Uterus (tissue), 4 donors: ENCODE results near the gene PXMP4. TPM values are rescaled to one million over a fixed set of nuclear protein-coding genes. Genes with fewer than 3 reads are reported as not detected.

Experiments used
- DNase-seq, 2 donors: peaks; one replicate each; pipeline ENCODE4 v3.0.0-alpha.2; 2019 to 2020
- H3K27ac ChIP-seq, 2 donors: fragments of 200-600 bp; sonication (generic); 1 replicate in 1 of 2; 2 replicates in 1 of 2; pipeline ENCODE4 v1.5.1; 2016 to 2018
- H3K27me3 ChIP-seq, 2 donors: fragments of 200-600 bp; sonication (generic); one replicate each; pipeline ENCODE4 v1.5.1; 2018 to 2019; ENCODE audit warnings: control low read depth in 1 of 2
- H3K36me3 ChIP-seq, 2 donors: fragments of 200-600 bp; sonication (generic); one replicate each; pipeline ENCODE4 v1.5.1; 2019; ENCODE audit warnings: control low read depth in 1 of 2
- H3K4me1 ChIP-seq, 2 donors: fragments of 200-600 bp; sonication (generic); one replicate each; pipeline ENCODE4 v1.5.1; 2018 to 2019; ENCODE audit warnings: control low read depth in 1 of 2
- H3K4me3 ChIP-seq, 2 donors: fragments of 200-600 bp; sonication (generic); 1 replicate in 1 of 2; 2 replicates in 1 of 2; pipeline ENCODE4 v1.5.1; 2018 to 2019; ENCODE audit warnings: mild to moderate bottlenecking in 1 of 2
- H3K9me3 ChIP-seq, 2 donors: fragments of 200-600 bp; sonication (generic); one replicate each; pipeline ENCODE4 v1.5.1; 2019; ENCODE audit warnings: control low read depth in 1 of 2
- POLR2A ChIP-seq, 2 donors: fragments of 450-650 bp; IDR thresholded peaks; one replicate each; pipeline ENCODE4 v1.6.1; 2016; ENCODE audit warnings: antibody characterized with exemption in 2 of 2, mild to moderate bottlenecking in 1 of 2, moderate library complexity in 1 of 2
- intact Hi-C: fragments of 100-400 bp; cut with DNase I; formaldehyde crosslinking; loops from one replicate; pipeline ENCODE4 v1.15.1; 2023; ENCODE audit warnings: low total_unique reads
- total RNA-seq, 4 donors: library from RNA; depleted of rRNA in 3 of 4; stranded (reverse); fragments of >200 nt in 3 of 4; gene quantifications; one replicate each; pipeline versions ENCODE4 v1.1.0 to v1.2.4, GENCODE V29; 2014 to 2023
- TF ChIP-seq, protein P1 (sequence below), 4 experiments: fragments of 200-600 bp in 2 of 4; fragments of 450-650 bp in 2 of 4; sonication (generic) in 2 of 4; IDR thresholded peaks; one replicate each; pipeline ENCODE4 v1.5.1; 2016 to 2019; ENCODE audit warnings: antibody characterized with exemption in 4 of 4, mild to moderate bottlenecking in 2 of 4, moderate library complexity in 1 of 4
- donor health status: DM: yes; HTN: yes; CAD: no.

The PXMP4 gene, protein sequence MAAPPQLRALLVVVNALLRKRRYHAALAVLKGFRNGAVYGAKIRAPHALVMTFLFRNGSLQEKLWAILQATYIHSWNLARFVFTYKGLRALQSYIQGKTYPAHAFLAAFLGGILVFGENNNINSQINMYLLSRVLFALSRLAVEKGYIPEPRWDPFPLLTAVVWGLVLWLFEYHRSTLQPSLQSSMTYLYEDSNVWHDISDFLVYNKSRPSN
- 10 to 100 TPM in 2 of 4 donors, 1 to 10 TPM in 2; 1.8 to 13.8 (median 10.7) TPM for total RNA-seq

DNA sequence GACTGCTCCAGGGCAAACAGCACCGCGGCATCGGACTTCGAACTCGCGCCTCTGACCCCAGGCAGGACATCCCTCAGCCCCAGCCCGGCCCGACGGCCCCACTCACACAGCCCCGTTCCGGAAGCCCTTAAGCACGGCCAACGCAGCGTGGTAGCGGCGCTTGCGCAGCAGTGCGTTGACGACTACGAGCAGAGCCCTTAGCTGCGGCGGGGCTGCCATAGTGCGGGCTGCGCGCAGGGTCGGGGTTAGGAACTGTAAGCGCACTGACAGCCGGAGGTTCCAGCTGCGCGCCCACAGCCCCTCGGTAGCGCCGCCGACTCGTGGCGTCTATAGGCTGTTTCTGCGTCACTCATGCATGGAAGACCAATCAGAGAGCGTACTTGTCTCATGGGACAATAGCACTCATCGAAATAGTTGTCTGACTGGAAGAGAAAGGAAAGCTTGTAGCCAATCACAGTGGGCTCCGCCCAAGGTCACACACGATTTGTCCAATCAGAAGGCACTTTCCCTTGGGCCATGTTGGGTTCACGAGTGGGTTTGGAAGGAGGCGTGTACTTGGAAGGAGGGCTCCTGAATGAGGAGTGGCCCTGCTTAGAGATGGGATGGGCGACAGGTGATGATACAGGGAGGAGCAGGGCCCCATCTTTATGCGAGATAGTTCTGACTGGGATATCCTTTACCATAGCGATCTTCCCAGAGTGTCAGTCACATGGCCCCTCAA is at the start of gene PXMP4:
Gene PXMP4 (minus strand): TSS at position 322 of the 721 bp plus-strand sequence. CDS start 103 bp downstream, at position 219.
- Histone ChIP-seq H3K36me3 (no peaks in the 10 kb centered on the region), H3K27ac (peak within 1 kb of the TSS; percentile 61 to 80), H3K4me1 (no peaks in the 10 kb centered on the region), H3K9me3 (no peaks in the 10 kb centered on the region), H3K27me3 (no peaks in the 10 kb centered on the region), H3K4me3 (peak within 1 kb of the TSS; percentile 70 to 82)
- peak; percentile 93 for DNase-seq
- intact Hi-C loops = no loop called here
- TF ChIP-seq, protein P1, sequence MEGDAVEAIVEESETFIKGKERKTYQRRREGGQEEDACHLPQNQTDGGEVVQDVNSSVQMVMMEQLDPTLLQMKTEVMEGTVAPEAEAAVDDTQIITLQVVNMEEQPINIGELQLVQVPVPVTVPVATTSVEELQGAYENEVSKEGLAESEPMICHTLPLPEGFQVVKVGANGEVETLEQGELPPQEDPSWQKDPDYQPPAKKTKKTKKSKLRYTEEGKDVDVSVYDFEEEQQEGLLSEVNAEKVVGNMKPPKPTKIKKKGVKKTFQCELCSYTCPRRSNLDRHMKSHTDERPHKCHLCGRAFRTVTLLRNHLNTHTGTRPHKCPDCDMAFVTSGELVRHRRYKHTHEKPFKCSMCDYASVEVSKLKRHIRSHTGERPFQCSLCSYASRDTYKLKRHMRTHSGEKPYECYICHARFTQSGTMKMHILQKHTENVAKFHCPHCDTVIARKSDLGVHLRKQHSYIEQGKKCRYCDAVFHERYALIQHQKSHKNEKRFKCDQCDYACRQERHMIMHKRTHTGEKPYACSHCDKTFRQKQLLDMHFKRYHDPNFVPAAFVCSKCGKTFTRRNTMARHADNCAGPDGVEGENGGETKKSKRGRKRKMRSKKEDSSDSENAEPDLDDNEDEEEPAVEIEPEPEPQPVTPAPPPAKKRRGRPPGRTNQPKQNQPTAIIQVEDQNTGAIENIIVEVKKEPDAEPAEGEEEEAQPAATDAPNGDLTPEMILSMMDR (IDR thresholded peaks at IDR 0.05) = peak in 1 of 4 experiments; percentile 41
- peak in 1 of 2 donors; percentile 21 for TF ChIP-seq POLR2A (IDR thresholded peaks at IDR 0.05)

DNA sequence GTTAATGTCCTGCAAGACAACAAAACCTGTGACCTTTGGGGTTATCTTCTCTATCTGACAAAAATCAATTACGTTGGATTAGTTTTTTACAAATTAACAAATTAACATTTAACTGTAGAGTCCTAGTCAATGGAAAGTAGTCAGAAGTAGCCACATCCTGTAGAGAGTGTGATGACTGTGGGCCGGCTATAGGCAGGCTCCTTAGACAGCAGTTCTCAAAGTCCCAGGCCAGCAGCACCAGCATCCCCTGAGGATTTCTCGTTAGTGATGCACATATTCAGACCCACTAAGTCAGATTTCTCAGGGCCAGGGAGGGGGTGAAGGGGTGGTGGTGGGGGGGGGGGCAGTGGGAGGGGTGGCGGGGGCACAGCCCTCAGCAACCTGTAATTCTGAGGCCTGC is 48.9 kb upstream of the PXMP4 start:
- DNase-seq = no peak
- no peak overlapping the region for H3K27ac ChIP-seq

DNA sequence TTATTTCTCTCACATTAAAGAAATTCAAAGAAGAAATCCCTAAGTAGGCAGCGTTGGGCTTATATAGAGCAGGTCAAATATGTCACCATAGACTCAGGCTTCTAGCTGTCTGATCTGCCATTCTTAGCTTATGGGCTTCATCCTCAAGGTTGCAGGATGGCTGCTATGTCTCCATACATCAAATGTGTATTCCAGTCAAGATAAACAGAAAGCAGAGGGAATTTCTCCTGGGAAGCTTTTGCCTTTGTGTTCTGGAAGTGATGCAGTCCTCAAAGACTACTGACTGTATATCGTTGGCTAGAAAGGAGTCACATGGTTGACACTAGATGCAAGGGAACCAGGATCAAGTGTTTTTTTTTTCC is 47.6 kb upstream of the PXMP4 start:
- Histone ChIP-seq H3K27ac (no peak overlapping the region), H3K9me3 (no peaks in the 10 kb centered on the region), H3K36me3 (no peaks in the 10 kb centered on the region), H3K4me1 (no peaks in the 10 kb centered on the region), H3K27me3 (no peaks in the 10 kb centered on the region), H3K4me3 (no peak overlapping the region)
- TF ChIP-seq, protein P1 (IDR thresholded peaks at IDR 0.05) = no peak
- no peak for TF ChIP-seq POLR2A (IDR thresholded peaks at IDR 0.05)
- intact Hi-C loops = no loop called here
- no peak for DNase-seq

More for the DNA sequence above, 48.9 kb upstream of the PXMP4 start:
- Histone ChIP-seq H3K4me3 (no peak overlapping the region), H3K9me3 (no peaks in the 10 kb centered on the region), H3K4me1 (no peaks in the 10 kb centered on the region), H3K27me3 (no peaks in the 10 kb centered on the region), H3K36me3 (no peaks in the 10 kb centered on the region)
- TF ChIP-seq POLR2A (IDR thresholded peaks at IDR 0.05) = no peak
- TF ChIP-seq, protein P1 (IDR thresholded peaks at IDR 0.05) = no peak
- intact Hi-C loops = no loop called here

DNA sequence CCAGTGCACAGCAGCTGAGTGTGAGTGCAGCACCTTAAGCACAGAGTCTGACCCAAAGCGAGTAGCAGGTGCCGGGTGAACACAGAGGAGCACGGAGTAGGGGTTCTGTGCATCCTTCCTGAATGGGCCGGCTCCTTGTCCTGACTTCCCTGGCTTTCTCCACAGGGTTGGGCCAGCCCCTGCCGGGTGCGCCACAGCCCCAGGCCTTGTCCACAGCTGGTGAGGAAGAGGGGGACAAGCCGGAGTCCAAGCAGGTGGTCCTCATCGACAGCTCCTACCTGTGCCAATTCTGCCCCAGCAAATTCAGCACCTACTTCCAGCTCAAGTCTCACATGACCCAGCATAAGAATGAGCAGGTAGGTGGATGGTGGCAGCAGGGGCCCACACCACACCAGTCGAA is 46.6 kb upstream of the PXMP4 start:
- Histone ChIP-seq H3K4me3 (no peak overlapping the region), H3K4me1 (no peaks in the 10 kb centered on the region), H3K9me3 (no peaks in the 10 kb centered on the region), H3K36me3 (no peaks in the 10 kb centered on the region), H3K27me3 (no peaks in the 10 kb centered on the region), H3K27ac (no peak overlapping the region)
- DNase-seq = no peak
- intact Hi-C loops = no loop called here
- TF ChIP-seq, protein P1 (IDR thresholded peaks at IDR 0.05) = no peak
- no peak for TF ChIP-seq POLR2A (IDR thresholded peaks at IDR 0.05)

DNA sequence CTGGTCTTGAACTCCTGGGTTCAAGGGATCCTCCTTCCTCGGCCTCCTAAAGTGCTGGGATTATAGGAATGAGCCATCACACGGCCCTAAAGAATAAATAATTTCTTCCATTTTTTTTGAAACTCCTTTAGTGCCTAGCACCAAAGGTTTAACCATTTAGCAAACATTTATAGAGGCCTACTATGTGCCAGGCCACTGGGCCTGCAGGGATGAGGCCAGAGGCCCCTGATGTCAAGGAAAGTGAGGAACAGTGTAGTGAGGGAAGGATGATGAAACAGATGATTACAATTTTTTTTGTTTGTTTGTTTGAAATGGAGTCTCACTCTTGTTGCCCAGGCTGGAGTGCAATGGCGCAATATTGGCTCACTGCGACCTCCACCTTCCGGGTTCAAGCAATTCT is 45.5 kb upstream of the PXMP4 start:
- intact Hi-C loops = no loop called here
- Histone ChIP-seq H3K36me3 (no peaks in the 10 kb centered on the region), H3K9me3 (no peaks in the 10 kb centered on the region), H3K4me1 (no peaks in the 10 kb centered on the region), H3K4me3 (no peak overlapping the region), H3K27me3 (no peaks in the 10 kb centered on the region), H3K27ac (no peak overlapping the region)
- DNase-seq = no peak
- TF ChIP-seq, protein P1 (IDR thresholded peaks at IDR 0.05) = no peak
